ENCODE measurements around the gene ATP2C2. TPM values are rescaled to one million over a fixed set of nuclear protein-coding genes. Genes with fewer than 3 reads are reported as not detected.

Gene ATP2C2
- total and polyA plus RNA-seq, 2 experiments from 2014 or later, result 2.1 TPM

GRCh38 chr16:84446596-84447392, 78.5 kb downstream of the ATP2C2 start (continued):
- TF ChIP-seq ZNF462 (CRISPR knock-in tag; IDR thresholded peaks at IDR 0.05), result no peak
- TF ChIP-seq JUNB (IDR thresholded peaks at IDR 0.05; ENCODE audit: unreplicated experiment), result no peak
- no peak for TF ChIP-seq ZNF331 (CRISPR knock-in tag; IDR thresholded peaks at IDR 0.05; ENCODE audit: low read depth)
- TF ChIP-seq EZH2phosphoT487 (IDR thresholded peaks at IDR 0.05; ENCODE audit: unreplicated experiment), result no peak
- TF ChIP-seq POLR2AphosphoS5 (IDR thresholded peaks at IDR 0.05; ENCODE audit: low read depth), result no peak
- TF ChIP-seq CTCF (conservative IDR thresholded peaks at IDR 0.05; ENCODE audit: low read depth in 2 of 2), result no peak
- no peak for TF ChIP-seq EZH2 (IDR thresholded peaks at IDR 0.05; ENCODE audit: low read depth, unreplicated experiment)
- TF ChIP-seq STAT1 (IDR thresholded peaks at IDR 0.05; ENCODE audit: unreplicated experiment), result no peak
